ENCODE results near the gene EIF3A.
"Not testable (repeated sequence)": the region's sequence is repeated elsewhere in the genome, so short reads cannot be mapped to it uniquely, and the experiment has no call there.

The EIF3A gene

GRCh38 chr10:119113751-119114732 is 33.4 kb upstream of the EIF3A start:
- peaks cover 11% of the 10 kb centered on the region; the same call in 1 of the 2 replicates for H3F3A ChIP-seq (ENCODE audit: insufficient read depth)
- H3K79me2 ChIP-seq (ENCODE audit: insufficient read depth, low read length): 0 out of 2 replicates have a peak, but pooled peaks cover 3% of the 10 kb centered on the region
- no peaks in the 10 kb centered on the region for H3K27me3 ChIP-seq (ENCODE audit: low read length)
- H2AFZ ChIP-seq (ENCODE audit: low read depth, low read length, severe bottlenecking): no peak overlapping the region
- H3K9me3 ChIP-seq (ENCODE audit: insufficient read depth, low read length): no peaks in the 10 kb centered on the region
- H3K4me3 ChIP-seq (ENCODE audit: insufficient read depth, low read length, poor library complexity, severe bottlenecking): no peak overlapping the region
- H3K36me3 ChIP-seq (ENCODE audit: low read length): peaks cover 17% of the 10 kb centered on the region; the same call in 1 of the 2 replicates
- no peak overlapping the region for H3K4me2 ChIP-seq (ENCODE audit: low read depth, low read length, poor library complexity, severe bottlenecking)
- no peak overlapping the region for H3K27ac ChIP-seq (ENCODE audit: low read depth, low read length)
- H3K9me2 ChIP-seq (replicated peaks; ENCODE audit: insufficient read depth, low read length): no peaks in the 10 kb centered on the region
- no peak for TF ChIP-seq CTCF (IDR thresholded peaks at IDR 0.05; ENCODE audit: insufficient read depth, low read length, poor library complexity, severe bottlenecking)
- no peak for TF ChIP-seq EZH2phosphoT487 (conservative IDR thresholded peaks at IDR 0.05; ENCODE audit: low read length)
- no peaks in the 10 kb centered on the region for H4K20me1 ChIP-seq (ENCODE audit: low read depth, low read length)
- H3K9ac ChIP-seq (ENCODE audit: low read length): no peak overlapping the region

- peaks cover 3% of the 10 kb centered on the region; the same call in 1 of the 2 replicates for H3F3A ChIP-seq (ENCODE audit: insufficient read depth)
- no peaks in the 10 kb centered on the region for H4K20me1 ChIP-seq (ENCODE audit: low read depth, low read length)
- no peak overlapping the region for H3K9ac ChIP-seq (ENCODE audit: low read length)
- H3K27me3 ChIP-seq (ENCODE audit: low read length): no peaks in the 10 kb centered on the region
- no peak overlapping the region for H2AFZ ChIP-seq (ENCODE audit: low read depth, low read length, severe bottlenecking)
- H3K9me3 ChIP-seq (ENCODE audit: insufficient read depth, low read length): no peaks in the 10 kb centered on the region
- no peak overlapping the region for H3K4me3 ChIP-seq (ENCODE audit: insufficient read depth, low read length, poor library complexity, severe bottlenecking)
- H3K36me3 ChIP-seq (ENCODE audit: low read length): peaks cover 17% of the 10 kb centered on the region; the same call in 1 of the 2 replicates
- H3K4me2 ChIP-seq (ENCODE audit: low read depth, low read length, poor library complexity, severe bottlenecking): no peak overlapping the region
- H3K27ac ChIP-seq (ENCODE audit: low read depth, low read length): no peak overlapping the region
- no peak for TF ChIP-seq EZH2phosphoT487 (conservative IDR thresholded peaks at IDR 0.05; ENCODE audit: low read length)
- no peak for TF ChIP-seq CTCF (IDR thresholded peaks at IDR 0.05; ENCODE audit: insufficient read depth, low read length, poor library complexity, severe bottlenecking)
- 0 out of 2 replicates have a peak, but pooled peaks cover 3% of the 10 kb centered on the region for H3K79me2 ChIP-seq (ENCODE audit: insufficient read depth, low read length)
- H3K9me2 ChIP-seq (replicated peaks; ENCODE audit: insufficient read depth, low read length): no peaks in the 10 kb centered on the region
Observed at GRCh38 chr10:119112056-119112455, 31.4 kb upstream of the EIF3A start.

- H3K9ac ChIP-seq (ENCODE audit: low read length); H3K27me3 ChIP-seq (ENCODE audit: low read length); H2AFZ ChIP-seq (ENCODE audit: low read depth, low read length, severe bottlenecking); H4K20me1 ChIP-seq (ENCODE audit: low read depth, low read length); H3K4me2 ChIP-seq (ENCODE audit: low read depth, low read length, poor library complexity, severe bottlenecking); H3K9me2 ChIP-seq (replicated peaks; ENCODE audit: insufficient read depth, low read length); H3K27ac ChIP-seq (ENCODE audit: low read depth, low read length); H3K4me3 ChIP-seq (ENCODE audit: insufficient read depth, low read length, poor library complexity, severe bottlenecking); H3K9me3 ChIP-seq (ENCODE audit: insufficient read depth, low read length): not testable (repeated sequence)
- H3F3A ChIP-seq (ENCODE audit: insufficient read depth): peaks cover 21% of the 10 kb centered on the region
- H3K79me2 ChIP-seq (ENCODE audit: insufficient read depth, low read length): peaks cover 13% of the 10 kb centered on the region
- peaks cover 11% of the 10 kb centered on the region; the same call in 1 of the 2 replicates for H3K36me3 ChIP-seq (ENCODE audit: low read length)
Observed at GRCh38 chr10:119107771-119108170, 27.2 kb upstream of the EIF3A start.

GRCh38 chr10:119107106-119107505 is 26.5 kb upstream of the EIF3A start:
- not testable (repeated sequence) for H3K9me3 ChIP-seq (ENCODE audit: insufficient read depth, low read length); H3K9me2 ChIP-seq (replicated peaks; ENCODE audit: insufficient read depth, low read length); H3K9ac ChIP-seq (ENCODE audit: low read length); H3K36me3 ChIP-seq (ENCODE audit: low read length); H3K27me3 ChIP-seq (ENCODE audit: low read length); H3K27ac ChIP-seq (ENCODE audit: low read depth, low read length); H4K20me1 ChIP-seq (ENCODE audit: low read depth, low read length); H2AFZ ChIP-seq (ENCODE audit: low read depth, low read length, severe bottlenecking); H3K4me2 ChIP-seq (ENCODE audit: low read depth, low read length, poor library complexity, severe bottlenecking); H3K4me3 ChIP-seq (ENCODE audit: insufficient read depth, low read length, poor library complexity, severe bottlenecking)
- H3K79me2 ChIP-seq (ENCODE audit: insufficient read depth, low read length): peaks cover 13% of the 10 kb centered on the region
- H3F3A ChIP-seq (ENCODE audit: insufficient read depth): peaks cover 28% of the 10 kb centered on the region

- H4K20me1 ChIP-seq (ENCODE audit: low read depth, low read length); H3K9me3 ChIP-seq (ENCODE audit: insufficient read depth, low read length); H2AFZ ChIP-seq (ENCODE audit: low read depth, low read length, severe bottlenecking); H3K27me3 ChIP-seq (ENCODE audit: low read length); H3K36me3 ChIP-seq (ENCODE audit: low read length); H3K4me3 ChIP-seq (ENCODE audit: insufficient read depth, low read length, poor library complexity, severe bottlenecking); H3K9me2 ChIP-seq (replicated peaks; ENCODE audit: insufficient read depth, low read length): not testable (repeated sequence)
- Histone ChIP-seq H3F3A (ENCODE audit: insufficient read depth) (peaks cover 30% of the 10 kb centered on the region), H3K9ac (ENCODE audit: low read length) (peak overlapping the region; percentile 71; the same call in 1 of the 2 replicates), H3K79me2 (ENCODE audit: insufficient read depth, low read length) (peaks cover 13% of the 10 kb centered on the region), H3K27ac (ENCODE audit: low read depth, low read length) (0 out of 2 replicates have a peak overlapping the region, but pooled peaks have one; percentile 17), H3K4me2 (ENCODE audit: low read depth, low read length, poor library complexity, severe bottlenecking) (peak overlapping the region; percentile 97)
Observed at GRCh38 chr10:119105899-119106298, 25.3 kb upstream of the EIF3A start.
